Adrenal gland (tissue), 12 donors: ENCODE data around the gene HSP90AA1. TPM values are rescaled to one million over a fixed set of nuclear protein-coding genes. Genes with fewer than 3 reads are reported as not detected.

ENCODE experiments used
- DNase-seq, 7 donors: peaks; one replicate each; pipeline ENCODE4 v3.0.0-alpha.2; 2019 to 2020
- H3K27ac ChIP-seq, 5 donors: fragments of 200-600 bp; sonication (generic) in 4 of 5; 1 replicate in 3 of 5; 2 replicates in 2 of 5; pipeline versions ENCODE4 v1.5.1 to v1.8.0; 2016 to 2020; ENCODE audit warnings: mild to moderate bottlenecking in 1 of 5
- H3K27me3 ChIP-seq: fragments of 200-600 bp; 2 replicates; pipeline ENCODE4 v1.8.0; 2021
- H3K36me3 ChIP-seq, 2 donors: fragments of 200-600 bp; replicated peaks in 1 of 2; 1 replicate in 1 of 2; 2 replicates in 1 of 2; pipeline versions ENCODE4 v1.5.1 to v1.8.0; 2018 to 2022
- H3K4me1 ChIP-seq, 2 donors: fragments of 200-600 bp; replicated peaks in 1 of 2; 1 replicate in 1 of 2; 2 replicates in 1 of 2; pipeline versions ENCODE4 v1.5.1 to v1.8.0; 2018 to 2021
- H3K4me3 ChIP-seq, 4 donors: fragments of 200-600 bp; sonication (generic) in 3 of 4; one replicate each; pipeline ENCODE4 v1.5.1; 2016 to 2018
- H3K9me3 ChIP-seq, 3 donors: fragments of 200-600 bp; sonication (generic) in 1 of 3; replicated peaks in 1 of 3; 1 replicate in 2 of 3; 2 replicates in 1 of 3; pipeline versions ENCODE4 v1.5.1 to v1.8.0; 2016 to 2021
- CTCF ChIP-seq, 6 experiments: fragments of 450-650 bp in 4 of 6; fragments of 200-600 bp in 2 of 6; sonication (generic) in 1 of 6; IDR thresholded peaks; 1 replicate in 5 of 6; 2 replicates in 1 of 6; pipeline versions ENCODE4 v1.5.1 to v1.8.0; 2016 to 2021; ENCODE audit warnings: antibody characterized with exemption in 6 of 6, mild to moderate bottlenecking in 2 of 6, moderate library complexity in 1 of 6
- POLR2A ChIP-seq, 2 donors: fragments of 450-650 bp; IDR thresholded peaks; one replicate each; pipeline ENCODE4 v1.6.1; 2017; ENCODE audit warnings: antibody characterized with exemption in 2 of 2, mild to moderate bottlenecking in 2 of 2, moderate library complexity in 1 of 2
- WGBS, 4 donors: extraction: QIAGEN DNeasy Blood & Tissue Kit in 2 of 4; methylation state at CpG; one replicate each; pipeline versions ENCODE4 v1.1.5 to v1.1.7; 2013 to 2017; 5-methylcytosine and 5-hydroxymethylcytosine counted together
- intact Hi-C, 2 donors: fragments of 100-400 bp; cut with DNase I; formaldehyde crosslinking; loops; one replicate each; pipeline versions ENCODE4 v1.14.1 to v1.15.0; 2022 to 2023
- polyA plus RNA-seq, 3 donors: library from polyadenylated mRNA; stranded (reverse); fragments of 200-250 nt in 2 of 3; fragments of 350-450 nt in 1 of 3; fragmentation: Illumina TruSeq in 1 of 3; extraction: RNeasy Lipid Tissue Mini Kit (QIAGEN cat#74804) in 1 of 3; gene quantifications; one replicate each; pipeline ENCODE4 v1.2.3, GENCODE V29; 2013 to 2014
- total RNA-seq, 9 donors: library from RNA; depleted of rRNA in 4 of 9; stranded (reverse); fragments of >200 nt in 4 of 9; fragments of 120-200 nt in 1 of 9; fragmentation: NEBNext Ultra II Directional in 1 of 9; extraction: Animal tissue kit (Norgen Biotek cat#: 25700) in 1 of 9; gene quantifications; one replicate each; pipeline versions ENCODE4 v1.1.0 to v1.2.4, GENCODE V29; 2013 to 2023
- donor health status: healthy with polysubstance abuse.
- donor health status: Bipolar disorder and iron deficiency.
- donor health status: DM: yes; HTN: yes; CAD: no.
- donor health status: DM: no; HTN: no; CAD: no.
- donor health status: DM: no; HTN: no; CAD: no.
- donor health status: DM: yes; HTN: yes; CAD: no.

Gene HSP90AA1
- total and polyA plus RNA-seq, 12 donors = 272 to 1,666 (median 406) TPM

GRCh38 chr14:102131741-102132140 lies 44.9 kb upstream of the HSP90AA1 start:
- Histone ChIP-seq H3K27me3 (no peaks in the 10 kb centered on the region), H3K36me3 (no peaks in the 10 kb centered on the region), H3K4me1 (peaks cover 4 to 6% of the 10 kb centered on the region in 2 donors), H3K9me3 (no peaks in the 10 kb centered on the region), H3K4me3 (no peak overlapping the region), H3K27ac (no peak overlapping the region)
- intact Hi-C loops = no loop called here
- no peak for TF ChIP-seq POLR2A (IDR thresholded peaks at IDR 0.05)
- no peak for TF ChIP-seq CTCF (IDR thresholded peaks at IDR 0.05)
- WGBS, 4 donors = 76 to 80% (median 78%) methylated on average over 6 of the region's 6 CpGs
- no peak for DNase-seq

- H3K4me1 ChIP-seq = peaks cover 5 to 6% of the 10 kb centered on the region in 2 donors
- H3K9me3 ChIP-seq = no peaks in the 10 kb centered on the region
- no peaks in the 10 kb centered on the region for H3K36me3 ChIP-seq
- 71 to 81% (median 79%) methylated on average over 5 of the region's 5 CpGs for WGBS, 4 donors
- H3K4me3 ChIP-seq = no peak overlapping the region
- TF ChIP-seq POLR2A (IDR thresholded peaks at IDR 0.05) (no peak), CTCF (IDR thresholded peaks at IDR 0.05) (no peak)
- no peak for DNase-seq
- intact Hi-C loops = no loop called here
- H3K27me3 ChIP-seq = no peaks in the 10 kb centered on the region
- H3K27ac ChIP-seq = no peak overlapping the region
Observed at GRCh38 chr14:102126807-102127455, 40.1 kb upstream of the HSP90AA1 start.

GRCh38 chr14:102125546-102125945 lies 38.7 kb upstream of the HSP90AA1 start:
- Histone ChIP-seq H3K36me3 (no peaks in the 10 kb centered on the region), H3K4me3 (no peak overlapping the region), H3K27ac (no peak overlapping the region), H3K9me3 (no peaks in the 10 kb centered on the region), H3K4me1 (peaks cover 5 to 6% of the 10 kb centered on the region in 2 donors), H3K27me3 (no peaks in the 10 kb centered on the region)
- TF ChIP-seq CTCF (IDR thresholded peaks at IDR 0.05) (no peak), POLR2A (IDR thresholded peaks at IDR 0.05) (no peak)
- no peak for DNase-seq
- intact Hi-C loops = no loop called here
- 88 to 91% (median 89%) methylated on average over 5 of the region's 5 CpGs for WGBS, 4 donors

GRCh38 chr14:102124419-102124818 lies 37.6 kb upstream of the HSP90AA1 start:
- Histone ChIP-seq H3K4me1 (peaks cover 5 to 6% of the 10 kb centered on the region in 2 donors), H3K27me3 (no peaks in the 10 kb centered on the region), H3K36me3 (no peaks in the 10 kb centered on the region), H3K27ac (no peak overlapping the region), H3K9me3 (no peaks in the 10 kb centered on the region), H3K4me3 (no peak overlapping the region)
- intact Hi-C loops = no loop called here
- DNase-seq = no peak
- no peak for TF ChIP-seq CTCF (IDR thresholded peaks at IDR 0.05)
- TF ChIP-seq POLR2A (IDR thresholded peaks at IDR 0.05) = no peak
